Measurements from ENCODE around the gene REEP3.
"Not testable (repeated sequence)": the region's sequence is repeated elsewhere in the genome, so short reads cannot be mapped to it uniquely, and the experiment has no call there.

REEP3 gene

GRCh38 chr10:63631991-63632390 lies 110.8 kb downstream of the REEP3 start:
- DNase-seq = no peak

- no peak for DNase-seq
Observed at GRCh38 chr10:63633677-63634487, 112.7 kb downstream of the REEP3 start.

- no peak for DNase-seq
Observed at GRCh38 chr10:63634488-63635065, 113.4 kb downstream of the REEP3 start.

- DNase-seq = no peak
Observed at GRCh38 chr10:63636812-63637211, 115.6 kb downstream of the REEP3 start.

- no peak for DNase-seq
Observed at GRCh38 chr10:63637901-63638327, 116.7 kb downstream of the REEP3 start.

GRCh38 chr10:63641366-63641765 lies 120.2 kb downstream of the REEP3 start:
- no peak for DNase-seq

- no peak for DNase-seq
Observed at GRCh38 chr10:63641799-63642198, 120.6 kb downstream of the REEP3 start.

- no peak for DNase-seq
Observed at GRCh38 chr10:63642808-63643207, 121.6 kb downstream of the REEP3 start.

- no peak for DNase-seq
Observed at GRCh38 chr10:63644418-63645142, 123.4 kb downstream of the REEP3 start.

- DNase-seq = no peak
Observed at GRCh38 chr10:63645195-63645594, 124.0 kb downstream of the REEP3 start.

GRCh38 chr10:63646491-63646890 lies 125.3 kb downstream of the REEP3 start:
- no peak for DNase-seq

GRCh38 chr10:63651864-63652263 lies 130.7 kb downstream of the REEP3 start:
- no peak for DNase-seq

GRCh38 chr10:63653747-63654146 lies 132.5 kb downstream of the REEP3 start:
- no peak for DNase-seq

GRCh38 chr10:63657761-63658160 lies 136.6 kb downstream of the REEP3 start:
- no peak for DNase-seq

GRCh38 chr10:63660941-63661340 lies 139.7 kb downstream of the REEP3 start:
- DNase-seq = not testable (repeated sequence)

GRCh38 chr10:63661347-63661746 lies 140.1 kb downstream of the REEP3 start:
- no peak for DNase-seq

GRCh38 chr10:63664341-63664885 lies 143.2 kb downstream of the REEP3 start:
- no peak for DNase-seq

- DNase-seq = not testable (repeated sequence)
Observed at GRCh38 chr10:63665006-63665580, 143.9 kb downstream of the REEP3 start.

GRCh38 chr10:63665670-63666134 lies 144.5 kb downstream of the REEP3 start:
- DNase-seq = no peak

- no peak for DNase-seq
Observed at GRCh38 chr10:63666836-63667383, 145.7 kb downstream of the REEP3 start.

- DNase-seq = no peak
Observed at GRCh38 chr10:63667596-63668480, 146.6 kb downstream of the REEP3 start.

Measured in NCI-H524 treated with DMSO at 0.1 percent for 48 hours (cell line).